Measurements from ENCODE around the gene POLR3A.
"Not testable (repeated sequence)": the region's sequence is repeated elsewhere in the genome, so short reads cannot be mapped to it uniquely, and the experiment has no call there.

POLR3A gene

GRCh38 chr10:78015546-78015945, 13.8 kb downstream of the POLR3A start:
- DNase-seq, result no peak

- DNase-seq, result no peak
Measured at GRCh38 chr10:78013564-78013963, 15.8 kb downstream of the POLR3A start.

DNA sequence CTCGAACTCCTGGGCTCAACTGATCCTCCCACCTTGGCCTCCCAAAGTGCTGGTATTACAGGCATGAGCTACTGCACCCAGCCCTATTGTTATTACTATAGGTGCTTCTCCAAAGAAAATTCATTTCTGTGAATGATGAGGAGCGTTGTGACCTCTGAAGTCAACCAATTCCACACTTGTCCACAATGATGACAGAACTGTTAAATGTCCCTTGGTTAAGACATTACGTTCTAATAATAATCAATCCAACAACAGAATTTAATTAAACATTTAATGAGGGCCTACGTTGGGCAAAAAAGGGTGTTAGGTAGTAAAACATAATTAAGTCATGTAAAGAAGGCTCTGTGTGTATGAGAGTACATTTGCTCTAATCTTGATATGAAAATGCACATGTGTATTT, 18.2 kb downstream of the POLR3A start:
- DNase-seq, result no peak

DNA sequence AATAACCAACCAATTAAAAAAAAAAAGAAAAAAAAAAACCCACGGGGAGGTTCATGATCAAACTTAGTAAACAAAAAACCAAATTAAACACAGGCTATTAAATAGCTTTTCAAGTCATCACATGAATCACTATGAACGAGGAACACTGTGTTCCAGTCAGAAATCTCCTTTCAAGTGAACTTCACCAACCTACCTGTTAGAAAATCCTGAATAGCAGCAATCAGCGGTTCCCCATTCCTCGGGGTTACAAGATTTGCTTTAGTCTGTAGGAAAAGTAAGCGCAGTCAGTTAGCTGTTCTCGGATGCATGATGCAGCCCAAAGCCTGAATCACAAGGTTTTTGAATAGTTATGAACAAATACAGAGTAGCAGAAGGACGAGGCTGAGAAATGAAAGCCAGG, 19.0 kb downstream of the POLR3A start:
- no peak for DNase-seq

- DNase-seq, result no peak
Measured at GRCh38 chr10:78009662-78010061, 19.7 kb downstream of the POLR3A start.

- no peak for DNase-seq
Measured at GRCh38 chr10:78007172-78007571, 22.1 kb downstream of the POLR3A start.

GRCh38 chr10:78004215-78005026, 24.9 kb downstream of the POLR3A start:
- DNase-seq, result no peak

GRCh38 chr10:78002541-78003288, 26.6 kb downstream of the POLR3A start:
- no peak for DNase-seq

GRCh38 chr10:78000956-78001472, 28.3 kb downstream of the POLR3A start:
- no peak for DNase-seq

- DNase-seq, result no peak
Measured at GRCh38 chr10:78000206-78000605, 29.1 kb downstream of the POLR3A start.

DNA sequence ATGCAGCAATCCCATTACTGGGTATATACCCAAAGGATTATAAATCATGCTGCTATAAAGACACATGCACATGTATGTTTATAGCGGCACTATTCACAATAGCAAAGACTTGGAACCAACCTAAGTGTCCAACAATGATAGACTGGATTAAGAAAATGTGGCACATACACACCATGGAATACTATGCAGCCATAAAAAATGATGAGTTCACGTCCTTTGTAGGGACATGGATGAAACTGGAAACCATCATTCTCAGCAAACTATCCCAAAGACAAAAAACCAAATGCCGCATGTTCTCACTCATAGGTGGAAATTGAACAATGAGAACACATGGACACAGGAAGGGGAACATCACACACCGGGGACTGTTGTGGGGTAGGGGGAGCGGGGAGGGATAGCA, 30.5 kb downstream of the POLR3A start:
- not testable (repeated sequence) for DNase-seq

DNA sequence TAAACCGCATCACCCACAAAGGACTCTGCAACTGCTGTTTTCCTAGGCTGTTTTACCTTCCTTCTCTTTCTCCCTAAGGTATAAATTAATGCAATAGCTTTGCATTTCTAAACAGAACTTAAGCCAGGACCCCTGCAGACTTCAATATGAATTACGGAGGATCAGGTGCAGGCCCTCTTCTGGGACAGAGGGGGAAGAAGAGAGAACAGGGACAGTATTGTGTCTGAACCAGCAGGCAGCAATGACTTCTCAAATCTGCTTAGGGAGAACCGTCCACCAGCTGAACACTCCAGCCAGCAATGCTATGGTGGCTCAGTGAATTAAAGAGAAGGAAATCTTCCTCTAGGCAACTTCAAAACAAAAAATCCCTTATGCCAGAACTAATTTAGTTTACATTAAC, 35.7 kb downstream of the POLR3A start:
- DNase-seq, result no peak

DNA sequence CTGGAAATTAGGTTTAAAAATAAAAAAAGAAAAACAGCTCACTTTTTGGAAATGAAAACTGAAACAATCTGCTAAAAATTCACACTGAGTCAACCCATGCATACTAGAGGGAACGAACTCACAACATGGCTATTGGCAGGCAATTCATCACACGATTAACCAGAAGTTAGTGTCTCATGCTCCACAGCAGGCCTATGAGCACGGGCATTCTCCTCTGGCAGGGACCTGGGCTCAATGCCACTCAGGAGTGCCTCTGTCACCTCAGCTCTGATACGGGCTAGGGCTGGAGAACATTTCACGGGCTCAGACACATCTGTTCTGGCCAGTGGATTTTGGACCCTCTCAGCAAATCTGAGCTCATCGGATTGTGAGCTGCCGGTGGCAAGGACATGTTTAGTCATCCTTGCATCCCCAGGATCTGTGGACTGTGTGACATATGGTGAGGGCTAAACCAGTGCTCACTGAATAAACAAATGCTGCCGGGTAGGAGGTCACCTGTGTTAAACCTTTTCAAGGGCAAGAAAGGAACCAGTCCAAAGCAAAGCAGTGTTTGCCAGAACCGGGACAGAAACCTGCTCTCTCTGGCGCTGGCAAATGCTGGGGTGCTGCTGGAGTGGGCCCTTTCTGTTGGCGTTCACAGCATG, 40.1 kb downstream of the POLR3A start:
- no peak for DNase-seq

DNA sequence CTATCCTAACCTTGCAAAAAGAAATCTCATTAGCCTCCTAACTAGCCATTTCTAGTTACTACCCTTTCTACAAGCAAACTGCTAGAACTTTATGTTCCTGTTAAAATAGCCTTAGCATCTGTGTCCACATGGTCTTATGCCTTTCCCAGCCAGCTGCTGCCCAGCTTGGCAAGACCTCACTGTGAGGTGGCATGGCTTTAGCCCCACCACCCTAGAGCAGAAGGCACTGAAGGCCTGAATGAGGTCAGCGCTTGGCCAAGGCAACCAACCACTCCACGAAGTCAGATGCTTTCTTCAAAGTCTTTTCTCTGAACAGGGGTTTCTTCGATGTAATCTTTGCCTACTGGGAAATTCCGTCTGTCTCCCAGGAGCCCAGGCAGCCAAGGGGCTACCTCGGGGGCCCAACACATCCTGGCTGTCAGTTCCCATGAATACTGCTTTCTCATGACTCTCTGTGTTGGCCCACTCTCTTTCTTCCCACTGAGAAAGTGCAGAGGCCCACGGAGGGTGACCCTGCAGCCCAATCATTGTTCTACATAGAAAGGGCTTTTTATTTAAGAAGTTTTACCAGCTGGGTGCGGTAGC, 41.6 kb downstream of the POLR3A start:
- DNase-seq, result no peak

DNA sequence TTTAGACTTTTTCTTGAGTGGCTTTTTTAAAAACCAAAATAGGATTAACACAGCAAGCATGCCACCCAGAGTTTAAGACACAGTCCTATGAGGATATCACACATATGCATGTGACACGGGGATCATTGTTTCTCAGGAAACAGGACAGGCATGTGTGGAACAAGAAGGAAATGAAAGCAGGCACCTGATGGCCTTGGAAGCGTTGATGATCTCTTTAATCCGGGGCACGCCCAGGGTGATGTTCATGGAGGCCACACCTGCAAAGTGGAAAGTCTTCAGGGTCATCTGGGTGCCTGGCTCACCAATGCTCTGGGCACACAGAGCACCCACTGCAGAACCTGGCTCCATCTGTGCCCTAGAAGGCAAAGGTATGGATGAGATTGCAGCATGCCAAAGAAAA, 44.3 kb downstream of the POLR3A start:
- DNase-seq, result no peak

- no peak for DNase-seq
Measured at GRCh38 chr10:77983384-77984341, 45.7 kb downstream of the POLR3A start.

- DNase-seq, result no peak
Measured at GRCh38 chr10:77981281-77981680, 48.0 kb downstream of the POLR3A start.

- no peak for DNase-seq
Measured at GRCh38 chr10:77979221-77979620, 50.1 kb downstream of the POLR3A start.

- no peak for DNase-seq
Measured at GRCh38 chr10:77978360-77978759, 51.0 kb downstream of the POLR3A start.

DNA sequence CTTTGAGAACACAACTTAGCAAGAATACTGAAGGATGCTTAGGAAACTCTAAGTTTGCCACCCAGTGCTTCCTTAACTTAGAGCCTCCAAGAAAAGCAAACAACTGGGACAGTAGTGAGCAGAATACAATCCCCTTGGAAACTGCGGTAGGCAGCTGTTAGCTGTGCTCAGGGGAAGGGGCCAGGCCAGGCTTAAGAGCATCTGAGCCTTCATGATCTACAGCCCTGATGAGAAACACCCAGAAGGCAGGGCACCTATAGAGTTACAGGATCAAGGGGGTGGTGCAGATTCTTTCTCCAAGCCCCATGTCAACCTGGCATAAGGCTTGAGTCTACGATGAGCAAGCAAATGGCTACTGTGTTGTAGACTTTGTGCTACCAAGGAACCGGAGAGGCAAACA, 51.4 kb downstream of the POLR3A start:
- no peak for DNase-seq

GRCh38 chr10:77977016-77977415, 52.3 kb downstream of the POLR3A start:
- DNase-seq, result no peak

GRCh38 chr10:77975086-77975666, 54.1 kb downstream of the POLR3A start:
- DNase-seq, result no peak

Measured in RPMI8226 (cell line).